Measurements from ENCODE around the gene CDH4. TPM values are rescaled to one million over a fixed set of nuclear protein-coding genes. Genes with fewer than 3 reads are reported as not detected.

Gene CDH4
- total and polyA plus RNA-seq, 2 donors (not counting 3 experiments of a cell fraction or from before 2014, with no cell fraction given), result 0.17 to 0.51 TPM

GRCh38 chr20:61732511-61733210 is 480.6 kb downstream of the CDH4 start:
- Histone ChIP-seq H3K4me2 (ENCODE audit: insufficient read depth, low read length) (no peak overlapping the region), H3K9me3 (replicated peaks; ENCODE audit: control insufficient read depth, insufficient read depth, low read length) (peaks cover 3% of the 10 kb centered on the region), H3K4me1 (ENCODE audit: control insufficient read depth, extremely low read depth, insufficient read depth, low read length) (no peaks in the 10 kb centered on the region), H3K4me3 (replicated peaks in 1 of 3; ENCODE audit: insufficient read depth in 1 of 3, low read depth in 1 of 3, low read length in 3 of 3) (no peak overlapping the region), H4K20me1 (replicated peaks; ENCODE audit: control insufficient read depth, extremely low read depth, insufficient read depth, low read length) (no peaks in the 10 kb centered on the region), H3K9me1 (replicated peaks; ENCODE audit: control insufficient read depth, extremely low read depth, insufficient read depth, low read length) (no peaks in the 10 kb centered on the region), H2AFZ (ENCODE audit: low read depth, low read length) (no peak overlapping the region), H3K27me3 (ENCODE audit: control insufficient read depth in 2 of 2, insufficient read depth in 2 of 2, low read length in 2 of 2) (no peaks in the 10 kb centered on the region), H3K79me2 (ENCODE audit: control insufficient read depth, insufficient read depth, low read length) (no peaks in the 10 kb centered on the region), H3K27ac (ENCODE audit: insufficient read depth, low read depth, low read length) (no peak overlapping the region), H3K36me3 (ENCODE audit: control insufficient read depth in 2 of 2, extremely low read depth in 1 of 2, insufficient read depth in 2 of 2, low read length in 2 of 2) (no peaks in the 10 kb centered on the region), H3K9ac (replicated peaks; ENCODE audit: extremely low read depth, insufficient read depth, low read length) (no peak overlapping the region)
- CTCF ChIA-PET, result no interaction called here
- no peak for FAIRE-seq
- dilution Hi-C loops (cut with MboI; ENCODE audit: extremely low pct_ligation_motif_present, low sequenced_read_pairs), result no loop called here
- DNase-seq (ENCODE audit: low read depth, low spot score), result no peak
- no TSS peak for BruUV-seq (replicated peaks)
- POLR2A ChIA-PET, result no interaction called here
- TF ChIP-seq FOS (IDR thresholded peaks at IDR 0.05; ENCODE audit: borderline replicate concordance, insufficient read depth, low read length), result no peak
- no peak for TF ChIP-seq POLR2A (IDR thresholded peaks at IDR 0.05; ENCODE audit: low read depth, low read length)
- TF ChIP-seq MYC (IDR thresholded peaks at IDR 0.05; ENCODE audit: low read depth, low read length), result no peak
- no peak for TF ChIP-seq EZH2 (IDR thresholded peaks at IDR 0.05; ENCODE audit: borderline replicate concordance, low read depth, low read length, severe bottlenecking)
- TF ChIP-seq GATA2 (IDR thresholded peaks at IDR 0.05; ENCODE audit: insufficient read depth, insufficient read length, low read depth, low read length), result no peak
- TF ChIP-seq, protein P1, sequence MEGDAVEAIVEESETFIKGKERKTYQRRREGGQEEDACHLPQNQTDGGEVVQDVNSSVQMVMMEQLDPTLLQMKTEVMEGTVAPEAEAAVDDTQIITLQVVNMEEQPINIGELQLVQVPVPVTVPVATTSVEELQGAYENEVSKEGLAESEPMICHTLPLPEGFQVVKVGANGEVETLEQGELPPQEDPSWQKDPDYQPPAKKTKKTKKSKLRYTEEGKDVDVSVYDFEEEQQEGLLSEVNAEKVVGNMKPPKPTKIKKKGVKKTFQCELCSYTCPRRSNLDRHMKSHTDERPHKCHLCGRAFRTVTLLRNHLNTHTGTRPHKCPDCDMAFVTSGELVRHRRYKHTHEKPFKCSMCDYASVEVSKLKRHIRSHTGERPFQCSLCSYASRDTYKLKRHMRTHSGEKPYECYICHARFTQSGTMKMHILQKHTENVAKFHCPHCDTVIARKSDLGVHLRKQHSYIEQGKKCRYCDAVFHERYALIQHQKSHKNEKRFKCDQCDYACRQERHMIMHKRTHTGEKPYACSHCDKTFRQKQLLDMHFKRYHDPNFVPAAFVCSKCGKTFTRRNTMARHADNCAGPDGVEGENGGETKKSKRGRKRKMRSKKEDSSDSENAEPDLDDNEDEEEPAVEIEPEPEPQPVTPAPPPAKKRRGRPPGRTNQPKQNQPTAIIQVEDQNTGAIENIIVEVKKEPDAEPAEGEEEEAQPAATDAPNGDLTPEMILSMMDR (IDR thresholded peaks at IDR 0.05; ENCODE audit: extremely low read depth in 1 of 2, insufficient read depth in 1 of 2, low read depth in 1 of 2, low read length in 2 of 2), result no peak
- TF ChIP-seq, protein P2, sequence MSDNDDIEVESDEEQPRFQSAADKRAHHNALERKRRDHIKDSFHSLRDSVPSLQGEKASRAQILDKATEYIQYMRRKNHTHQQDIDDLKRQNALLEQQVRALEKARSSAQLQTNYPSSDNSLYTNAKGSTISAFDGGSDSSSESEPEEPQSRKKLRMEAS (IDR thresholded peaks at IDR 0.05; ENCODE audit: insufficient read depth, insufficient read length), result no peak
- no peak for TF ChIP-seq POLR2AphosphoS5 (IDR thresholded peaks at IDR 0.05; ENCODE audit: insufficient read depth, low read depth, low read length)
- no peak for TF ChIP-seq JUN (IDR thresholded peaks at IDR 0.05; ENCODE audit: borderline replicate concordance, insufficient read depth, insufficient read length, low read depth)
- intact Hi-C loops (cut with micrococcal nuclease), result no loop called here

Measured in endothelial cell of umbilical vein (primary cell).